NT2/D1 (cell line): Measurements from ENCODE around the gene SAT2.
A peak's percentile ranks its signal among the peaks of the same experiment; 100 is the strongest.

ENCODE experiments used
- DNase-seq: peaks from one replicate; pipeline ENCODE4 v3.0.0-alpha.2; 2011; ENCODE audit warnings: low read depth, low spot score
- H3K27me3 ChIP-seq: 2 replicates; pipeline ENCODE4 v1.6.0; 2011; ENCODE audit warnings: mild to moderate bottlenecking; ENCODE audit not compliant: insufficient read length, insufficient read depth
- H3K36me3 ChIP-seq: 2 replicates; pipeline ENCODE4 v1.6.1; 2011; ENCODE audit warnings: mild to moderate bottlenecking, low read length, mixed read lengths; ENCODE audit not compliant: insufficient read depth, insufficient read length
- H3K4me1 ChIP-seq: 2 replicates; pipeline ENCODE4 v1.5.1; 2011; ENCODE audit not compliant: insufficient read depth, insufficient read length
- H3K4me3 ChIP-seq: 2 replicates; pipeline ENCODE4 v1.5.1; 2011; ENCODE audit warnings: low read depth; ENCODE audit not compliant: insufficient read length
- H3K9ac ChIP-seq: 2 replicates; pipeline ENCODE4 v1.6.0; 2011; ENCODE audit warnings: low read depth; ENCODE audit not compliant: insufficient read length
- H3K9me3 ChIP-seq: 2 replicates; pipeline ENCODE4 v1.5.1; 2011; ENCODE audit warnings: mild to moderate bottlenecking, low read length; ENCODE audit not compliant: insufficient read depth
- SUZ12 ChIP-seq: IDR thresholded peaks from 2 replicates; pipeline ENCODE4 v1.6.1; 2011; ENCODE audit not compliant: insufficient read length, insufficient read depth; ENCODE audit errors: extremely low read depth
- YY1 ChIP-seq: IDR thresholded peaks from 2 replicates; pipeline ENCODE4 v1.6.1; 2011; ENCODE audit not compliant: insufficient read length, insufficient read depth
- ZNF274 ChIP-seq: IDR thresholded peaks from 2 replicates; pipeline ENCODE4 v1.6.1; 2011; ENCODE audit warnings: mild to moderate bottlenecking, low read depth, low read length

The SAT2 gene

DNA sequence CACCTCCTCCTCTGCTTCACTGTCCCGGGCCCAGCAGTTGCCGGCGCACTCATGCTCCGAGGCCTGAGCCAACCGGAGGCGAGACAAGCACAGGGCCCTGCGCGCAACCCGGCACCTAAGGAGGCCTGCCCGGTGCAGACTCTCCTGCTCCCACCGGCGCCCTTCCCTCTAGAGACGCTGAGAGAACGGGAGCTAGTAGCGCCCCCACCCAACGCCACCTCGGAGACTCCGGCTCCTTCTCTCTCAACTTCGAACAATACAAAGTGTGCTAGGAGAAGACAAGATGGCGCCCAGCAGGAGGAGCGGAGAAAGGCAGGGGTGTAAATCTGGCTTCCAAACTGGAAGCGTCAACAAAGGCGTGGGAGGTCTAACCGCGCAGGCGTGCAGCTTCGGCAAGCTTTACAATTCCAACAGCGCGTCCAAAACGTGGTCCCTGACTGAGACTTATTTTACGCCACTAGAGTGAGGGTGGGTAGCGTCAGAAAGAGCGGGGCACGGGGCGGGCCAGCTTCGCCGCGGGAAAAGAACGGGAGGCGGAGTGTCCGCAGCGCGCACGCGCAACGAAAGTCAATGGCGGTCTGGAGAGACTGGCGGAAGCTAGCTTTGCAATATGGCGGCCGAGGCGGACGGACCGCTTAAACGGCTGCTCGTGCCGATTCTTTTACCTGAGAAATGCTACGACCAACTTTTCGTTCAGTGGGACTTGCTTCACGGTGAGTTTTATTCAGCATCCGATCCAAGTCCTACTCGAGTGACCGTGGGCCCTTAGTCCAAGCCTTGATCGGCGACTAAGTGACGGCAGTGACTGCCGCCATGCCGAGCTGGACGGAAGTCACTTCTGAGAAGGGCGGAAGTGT lies 44.1 kb downstream of the SAT2 start, which contains the start of gene MPDU1:
Gene MPDU1 (plus strand): TSS at position 600 of the 857 bp plus-strand sequence. CDS start 11 bp downstream, at position 611.
- peak; percentile 89 for DNase-seq
- Histone ChIP-seq H3K36me3 (peaks cover 56% of the 10 kb centered on the region), H3K4me3 (peak within 1 kb of the TSS; percentile 74), H3K27me3 (no peaks in the 10 kb centered on the region), H3K9ac (peak within 1 kb of the TSS; percentile 93), H3K9me3 (no peaks in the 10 kb centered on the region), H3K4me1 (peaks cover 13% of the 10 kb centered on the region)
- TF ChIP-seq YY1, result peak; percentile 78
- no peak for TF ChIP-seq SUZ12

DNA sequence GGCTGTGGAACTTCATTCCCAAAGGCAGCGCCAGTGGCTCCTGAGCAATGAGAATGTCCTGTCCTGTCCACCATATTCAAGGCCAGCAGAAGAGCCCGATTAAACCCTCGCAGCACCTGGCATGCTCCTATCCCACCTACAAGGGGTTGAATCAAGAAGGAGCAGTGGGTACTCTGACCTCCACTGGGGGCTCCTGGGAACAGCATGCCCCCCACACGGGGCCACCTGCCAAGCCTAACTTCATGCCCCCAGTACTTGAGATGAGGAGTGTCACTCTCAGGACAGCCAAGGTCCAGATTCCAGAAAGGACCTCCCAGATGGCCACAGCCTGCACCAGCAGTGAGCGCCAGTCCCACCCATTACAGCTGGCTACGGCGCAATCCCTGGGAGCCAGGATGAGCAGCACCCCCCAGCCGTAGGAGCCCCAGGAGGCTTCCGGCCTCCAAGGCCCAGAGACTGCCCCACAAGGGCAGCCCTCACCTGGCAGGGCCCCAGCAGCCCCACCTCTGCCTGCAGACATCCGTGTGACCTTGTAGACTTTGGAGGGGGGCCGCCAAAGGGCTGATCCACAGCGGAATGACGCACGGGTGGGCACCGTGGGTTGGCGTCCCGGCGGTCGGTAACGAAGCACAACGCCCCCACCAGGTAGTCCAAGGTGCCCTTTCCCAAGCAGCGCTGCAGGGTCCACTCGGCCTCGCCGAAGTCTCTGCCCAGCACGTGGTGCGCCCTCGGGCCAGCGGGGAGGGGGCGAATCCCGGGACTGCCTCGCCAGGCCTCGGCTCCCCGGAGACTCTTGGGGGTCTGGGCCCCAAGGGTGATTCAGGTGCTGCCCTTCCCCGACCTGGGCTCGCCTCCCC lies 45.0 kb downstream of the SAT2 start:
- H3K4me1 ChIP-seq, result peaks cover 14% of the 10 kb centered on the region
- peaks cover 55% of the 10 kb centered on the region for H3K36me3 ChIP-seq
- H3K4me3 ChIP-seq, result peak overlapping the region; percentile 74

DNA sequence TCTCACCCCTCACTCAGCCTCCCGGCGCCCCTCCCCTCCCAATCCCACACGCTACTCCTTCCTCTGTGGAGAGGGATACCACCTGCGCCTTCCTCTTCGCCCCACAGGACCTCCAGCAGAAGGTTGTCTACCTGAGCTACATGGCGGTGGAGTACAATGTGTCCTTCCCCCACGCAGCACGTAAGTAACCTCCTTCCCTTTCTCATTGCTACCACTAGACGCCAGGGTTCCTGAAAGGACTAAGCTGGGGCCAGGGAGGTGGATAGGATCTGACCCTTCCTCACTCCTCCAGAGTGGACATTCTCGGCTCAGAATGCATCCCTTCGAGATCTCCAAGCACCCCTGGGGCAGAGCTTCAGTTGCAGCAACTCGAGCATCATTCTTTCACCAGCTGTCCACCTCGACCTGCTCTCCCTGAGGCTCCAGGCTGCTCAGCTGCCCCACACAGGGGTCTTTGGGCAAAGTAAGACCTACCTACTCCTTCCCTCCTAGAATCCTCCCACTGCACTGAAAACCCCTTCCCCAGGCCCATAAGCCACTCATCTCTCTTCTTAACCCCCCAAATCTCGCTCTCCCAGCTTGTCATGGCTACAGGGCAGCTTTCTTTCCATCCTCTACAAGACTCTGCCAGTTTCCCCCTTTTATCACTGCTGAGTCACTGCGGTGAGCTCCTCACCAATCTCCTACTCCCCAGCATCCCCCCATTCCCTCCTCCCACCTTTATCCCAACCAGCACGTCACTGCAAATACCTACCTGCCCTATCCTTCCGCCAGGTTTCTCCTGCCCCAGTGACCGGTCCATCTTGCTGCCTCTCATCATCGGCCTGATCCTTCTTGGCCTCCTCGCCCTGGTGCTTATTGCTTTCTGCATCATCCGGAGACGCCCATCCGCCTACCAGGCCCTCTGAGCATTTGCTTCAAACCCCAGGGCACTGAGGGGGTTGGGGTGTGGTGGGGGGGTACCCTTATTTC lies 46.7 kb downstream of the SAT2 start:
- Histone ChIP-seq H3K4me3 (no peak overlapping the region), H3K27me3 (no peaks in the 10 kb centered on the region), H3K9me3 (no peaks in the 10 kb centered on the region), H3K9ac (peak overlapping the region; percentile 32), H3K4me1 (peaks cover 12% of the 10 kb centered on the region), H3K36me3 (peaks cover 61% of the 10 kb centered on the region)
- DNase-seq, result no peak
- TF ChIP-seq SUZ12, result no peak
- TF ChIP-seq YY1, result no peak
- no peak for TF ChIP-seq ZNF274

More for the DNA sequence above, 45.0 kb downstream of the SAT2 start:
- Histone ChIP-seq H3K9me3 (no peaks in the 10 kb centered on the region), H3K27me3 (no peaks in the 10 kb centered on the region), H3K9ac (peak overlapping the region; percentile 93)
- DNase-seq, result no peak
- TF ChIP-seq YY1, result no peak

DNA sequence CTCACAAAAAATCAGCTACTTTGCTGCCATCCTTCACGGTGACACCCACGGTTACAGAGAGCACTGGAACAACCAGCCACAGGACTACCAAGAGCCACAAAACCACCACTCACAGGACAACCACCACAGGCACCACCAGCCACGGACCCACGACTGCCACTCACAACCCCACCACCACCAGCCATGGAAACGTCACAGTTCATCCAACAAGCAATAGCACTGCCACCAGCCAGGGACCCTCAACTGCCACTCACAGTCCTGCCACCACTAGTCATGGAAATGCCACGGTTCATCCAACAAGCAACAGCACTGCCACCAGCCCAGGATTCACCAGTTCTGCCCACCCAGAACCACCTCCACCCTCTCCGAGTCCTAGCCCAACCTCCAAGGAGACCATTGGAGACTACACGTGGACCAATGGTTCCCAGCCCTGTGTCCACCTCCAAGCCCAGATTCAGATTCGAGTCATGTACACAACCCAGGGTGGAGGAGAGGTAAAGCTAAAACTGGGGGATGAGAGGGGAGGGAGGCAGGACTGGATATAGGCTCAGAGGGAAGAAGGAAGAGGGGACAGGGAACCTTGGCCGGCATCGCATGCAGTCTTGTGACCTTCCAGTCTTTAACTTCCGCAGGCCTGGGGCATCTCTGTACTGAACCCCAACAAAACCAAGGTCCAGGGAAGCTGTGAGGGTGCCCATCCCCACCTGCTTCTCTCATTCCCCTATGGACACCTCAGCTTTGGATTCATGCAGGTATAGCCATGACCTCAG lies 47.6 kb downstream of the SAT2 start:
- Histone ChIP-seq H3K4me3 (no peak overlapping the region), H3K36me3 (peaks cover 64% of the 10 kb centered on the region), H3K9me3 (no peaks in the 10 kb centered on the region), H3K27me3 (no peaks in the 10 kb centered on the region), H3K9ac (no peak overlapping the region), H3K4me1 (peaks cover 12% of the 10 kb centered on the region)
- no peak for TF ChIP-seq SUZ12
- no peak for TF ChIP-seq ZNF274
- no peak for TF ChIP-seq YY1
- DNase-seq, result no peak

DNA sequence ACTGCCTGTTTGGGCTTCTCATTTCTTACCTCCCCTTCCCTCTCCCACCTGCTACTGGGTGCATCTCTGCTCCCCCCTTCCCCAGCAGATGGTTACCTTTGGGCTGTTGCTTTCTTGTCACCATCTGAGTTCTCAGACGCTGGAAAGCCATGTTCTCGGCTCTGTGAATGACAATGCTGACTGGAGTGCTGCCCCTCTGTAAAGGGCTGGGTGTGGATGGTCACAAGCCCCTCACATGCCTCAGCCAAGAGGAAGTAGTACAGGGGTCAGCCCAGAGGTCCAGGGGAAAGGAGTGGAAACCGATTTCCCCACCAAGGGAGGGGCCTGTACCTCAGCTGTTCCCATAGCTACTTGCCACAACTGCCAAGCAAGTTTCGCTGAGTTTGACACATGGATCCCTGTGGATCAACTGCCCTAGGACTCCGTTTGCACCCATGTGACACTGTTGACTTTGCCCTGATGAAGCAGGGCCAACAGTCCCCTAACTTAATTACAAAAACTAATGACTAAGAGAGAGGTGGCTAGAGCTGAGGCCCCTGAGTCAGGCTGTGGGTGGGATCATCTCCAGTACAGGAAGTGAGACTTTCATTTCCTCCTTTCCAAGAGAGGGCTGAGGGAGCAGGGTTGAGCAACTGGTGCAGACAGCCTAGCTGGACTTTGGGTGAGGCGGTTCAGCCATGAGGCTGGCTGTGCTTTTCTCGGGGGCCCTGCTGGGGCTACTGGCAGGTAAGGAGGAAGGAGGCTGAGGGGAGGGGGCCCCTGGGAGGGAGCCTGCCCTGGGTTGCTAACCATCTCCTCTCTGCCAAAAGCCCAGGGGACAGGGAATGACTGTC lies 48.4 kb downstream of the SAT2 start, which contains the start of gene CD68:
Gene CD68 (plus strand): TSS at position 638 of the 833 bp plus-strand sequence. CDS start 40 bp downstream, at position 678.
- TF ChIP-seq YY1, result no peak
- TF ChIP-seq SUZ12, result no peak
- no peak for TF ChIP-seq ZNF274
- H3K4me1 ChIP-seq, result peaks cover 12% of the 10 kb centered on the region
- no peak within 1 kb of the TSS for H3K4me3 ChIP-seq
- no peaks in the 10 kb centered on the region for H3K27me3 ChIP-seq
- peaks cover 72% of the 10 kb centered on the region for H3K36me3 ChIP-seq
- no peak for DNase-seq
- no peak within 1 kb of the TSS for H3K9ac ChIP-seq
- H3K9me3 ChIP-seq, result no peaks in the 10 kb centered on the region
